Measurements from ENCODE around the gene P2RY4. TPM values are rescaled to one million over a fixed set of nuclear protein-coding genes. Genes with fewer than 3 reads are reported as not detected.

The P2RY4 gene
- total RNA-seq, 4 donors from 2014 or later: 0.56 to 1.6 TPM; not detected in 2

GRCh38 chrX:70268034-70268433 lies 8.0 kb upstream of the P2RY4 start, which contains the start of gene ARR3:
ARR3 (plus strand) TSS chrX:70268334; CDS start chrX:70269386, 1,052 bp downstream.
- Histone ChIP-seq H3K27ac (no peak within 1 kb of the TSS), H3K36me3 (no peaks in the 10 kb centered on the region), H3K4me3 (replicated peaks in 1 of 3) (no peak within 1 kb of the TSS), H3K9me3 (no peaks in the 10 kb centered on the region), H3K4me1 (no peaks in the 10 kb centered on the region), H3K27me3 (no peaks in the 10 kb centered on the region)
- intact Hi-C loops (cut with DNase I): no loop called here
- no peak for TF ChIP-seq POLR2A (IDR thresholded peaks at IDR 0.05)
- TF ChIP-seq, protein P1, sequence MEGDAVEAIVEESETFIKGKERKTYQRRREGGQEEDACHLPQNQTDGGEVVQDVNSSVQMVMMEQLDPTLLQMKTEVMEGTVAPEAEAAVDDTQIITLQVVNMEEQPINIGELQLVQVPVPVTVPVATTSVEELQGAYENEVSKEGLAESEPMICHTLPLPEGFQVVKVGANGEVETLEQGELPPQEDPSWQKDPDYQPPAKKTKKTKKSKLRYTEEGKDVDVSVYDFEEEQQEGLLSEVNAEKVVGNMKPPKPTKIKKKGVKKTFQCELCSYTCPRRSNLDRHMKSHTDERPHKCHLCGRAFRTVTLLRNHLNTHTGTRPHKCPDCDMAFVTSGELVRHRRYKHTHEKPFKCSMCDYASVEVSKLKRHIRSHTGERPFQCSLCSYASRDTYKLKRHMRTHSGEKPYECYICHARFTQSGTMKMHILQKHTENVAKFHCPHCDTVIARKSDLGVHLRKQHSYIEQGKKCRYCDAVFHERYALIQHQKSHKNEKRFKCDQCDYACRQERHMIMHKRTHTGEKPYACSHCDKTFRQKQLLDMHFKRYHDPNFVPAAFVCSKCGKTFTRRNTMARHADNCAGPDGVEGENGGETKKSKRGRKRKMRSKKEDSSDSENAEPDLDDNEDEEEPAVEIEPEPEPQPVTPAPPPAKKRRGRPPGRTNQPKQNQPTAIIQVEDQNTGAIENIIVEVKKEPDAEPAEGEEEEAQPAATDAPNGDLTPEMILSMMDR (IDR thresholded peaks at IDR 0.05): no peak
- no peak for DNase-seq

DNA sequence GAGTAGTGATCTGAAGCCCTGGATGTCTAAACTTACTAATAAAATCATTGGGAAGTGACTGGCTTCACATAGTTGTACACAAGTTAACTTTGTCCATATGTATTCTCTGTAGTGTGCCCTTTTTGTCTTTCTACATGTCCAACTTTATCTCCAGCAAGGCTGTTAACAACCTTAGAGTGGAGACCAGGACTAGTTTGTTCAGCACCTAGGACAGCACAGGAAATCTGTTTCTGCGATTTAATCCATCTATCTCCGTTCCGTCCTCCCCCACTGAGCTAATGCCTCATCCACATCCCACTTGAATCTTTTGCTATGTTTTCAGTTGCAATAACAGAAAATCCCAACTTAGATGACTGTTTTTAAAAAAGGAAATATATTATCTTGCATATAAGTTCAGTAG lies 4.8 kb upstream of the P2RY4 start:
- 38 to 51% methylated on average over 3 of the region's 3 CpGs for WGBS, 2 donors
- H3K9me3 ChIP-seq: no peaks in the 10 kb centered on the region
- TF ChIP-seq, protein P1 (IDR thresholded peaks at IDR 0.05): no peak
- no peak for TF ChIP-seq POLR2A (IDR thresholded peaks at IDR 0.05)
- no peak overlapping the region for H3K27ac ChIP-seq
- no peaks in the 10 kb centered on the region for H3K36me3 ChIP-seq
- H3K4me1 ChIP-seq: no peaks in the 10 kb centered on the region
- H3K4me3 ChIP-seq (replicated peaks in 1 of 3): no peak overlapping the region
- intact Hi-C loops (cut with DNase I): no loop called here
- no peak for DNase-seq
- H3K27me3 ChIP-seq: no peaks in the 10 kb centered on the region

DNA sequence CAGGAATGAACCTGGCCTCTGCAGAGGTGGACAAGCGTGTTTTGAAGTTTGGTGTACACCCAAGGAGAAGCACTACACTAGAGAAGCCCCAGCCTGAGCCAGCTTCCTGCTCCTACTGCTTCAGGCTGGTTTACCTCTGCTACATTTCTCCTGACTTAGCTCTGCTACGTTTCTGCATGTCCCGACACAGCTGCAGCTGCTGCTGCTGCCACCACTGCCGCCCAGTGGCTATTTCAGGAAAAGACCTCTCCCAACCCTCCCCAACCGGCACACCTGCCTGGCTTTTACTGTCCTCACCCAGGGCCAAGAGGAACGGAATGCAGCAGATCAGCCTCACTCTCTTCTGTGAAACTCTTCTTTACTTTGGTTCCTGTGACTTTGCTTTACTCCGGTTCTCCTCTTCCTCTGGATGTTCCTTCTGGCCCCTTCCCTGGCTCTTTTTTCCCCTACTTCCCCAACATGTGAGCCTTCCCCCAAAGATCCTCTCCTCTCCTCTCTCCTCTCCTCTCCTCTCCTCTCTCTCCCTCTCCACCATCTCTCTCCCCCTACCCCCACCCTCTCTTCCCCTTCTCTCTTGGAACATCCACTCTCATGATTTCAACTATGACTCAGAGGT lies 3.1 kb upstream of the P2RY4 start:
- 2 to 5% methylated on average over 5 to 7 of the region's 7 CpGs for WGBS, 2 donors
- peak; percentile 59 to 77 for DNase-seq
- Histone ChIP-seq H3K4me3 (replicated peaks in 1 of 3) (no peak overlapping the region), H3K36me3 (no peaks in the 10 kb centered on the region), H3K27ac (no peak overlapping the region), H3K4me1 (no peaks in the 10 kb centered on the region), H3K9me3 (no peaks in the 10 kb centered on the region), H3K27me3 (no peaks in the 10 kb centered on the region)
- TF ChIP-seq, protein P1 (IDR thresholded peaks at IDR 0.05): peak in 5 of 6 experiments; percentile 38 to 67 (median 62)
- TF ChIP-seq POLR2A (IDR thresholded peaks at IDR 0.05): no peak
- intact Hi-C loops (cut with DNase I): no loop called here

DNA sequence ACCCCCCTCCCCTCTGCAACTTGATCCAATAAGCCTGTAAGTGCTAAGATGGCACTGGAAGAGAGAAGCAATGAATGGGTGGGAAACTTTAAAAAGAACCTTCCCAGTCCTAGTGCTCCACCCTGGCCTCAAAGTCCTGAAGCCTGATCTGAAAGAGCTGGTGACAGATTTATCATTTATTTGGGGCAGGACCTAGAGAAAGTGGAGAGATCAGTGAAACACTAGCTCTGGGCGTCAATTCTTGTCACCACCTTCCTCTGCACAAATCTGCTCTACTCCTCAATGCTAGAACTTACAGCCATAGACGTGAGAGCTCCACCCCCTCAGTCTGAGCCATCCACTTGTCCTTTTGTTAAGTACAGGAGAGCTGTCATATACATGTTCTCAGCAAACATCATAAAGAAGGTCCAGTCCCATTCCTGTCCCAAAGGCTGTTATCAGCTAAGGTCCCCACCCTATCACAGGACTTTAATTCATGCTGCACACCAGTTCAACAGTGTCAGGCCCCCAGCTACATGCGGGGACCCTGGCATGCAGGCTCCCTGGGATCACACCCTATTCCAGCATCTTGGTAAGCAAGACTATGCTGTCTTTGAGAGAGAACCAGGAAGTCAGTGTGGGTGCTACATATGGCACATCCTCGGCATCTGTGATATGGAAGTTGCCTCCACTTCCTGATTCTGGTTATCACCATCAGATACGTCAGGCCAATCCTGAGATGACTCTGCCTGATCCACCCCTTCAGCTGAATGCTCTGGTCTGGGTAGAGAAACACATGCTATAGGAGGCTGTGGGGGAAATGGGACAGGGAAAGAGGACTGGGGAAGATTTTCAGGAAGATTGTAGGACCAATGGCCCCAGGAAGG lies 2.3 kb downstream of the P2RY4 start:
- WGBS, 2 donors: 81 to 83% methylated on average over 4 of the region's 5 CpGs
- DNase-seq: no peak
- TF ChIP-seq POLR2A (IDR thresholded peaks at IDR 0.05): no peak
- TF ChIP-seq, protein P1 (IDR thresholded peaks at IDR 0.05): no peak
- Histone ChIP-seq H3K4me1 (no peaks in the 10 kb centered on the region), H3K27ac (no peak overlapping the region), H3K9me3 (no peaks in the 10 kb centered on the region), H3K4me3 (replicated peaks in 1 of 3) (no peak overlapping the region), H3K36me3 (no peaks in the 10 kb centered on the region), H3K27me3 (no peaks in the 10 kb centered on the region)
- intact Hi-C loops (cut with DNase I): no loop called here

- DNase-seq: no peak
- Histone ChIP-seq H3K27me3 (no peaks in the 10 kb centered on the region), H3K4me1 (no peaks in the 10 kb centered on the region), H3K27ac (no peak overlapping the region), H3K4me3 (replicated peaks in 1 of 3) (no peak overlapping the region), H3K36me3 (no peaks in the 10 kb centered on the region), H3K9me3 (no peaks in the 10 kb centered on the region)
- no peak for TF ChIP-seq POLR2A (IDR thresholded peaks at IDR 0.05)
- TF ChIP-seq, protein P1 (IDR thresholded peaks at IDR 0.05): no peak
- 78 to 89% methylated on average over 2 of the region's 2 CpGs for WGBS, 2 donors
- intact Hi-C loops (cut with DNase I): no loop called here
Observed at GRCh38 chrX:70255452-70255851, 4.6 kb downstream of the P2RY4 start.
